COLO668 (cell line): ENCODE measurements around the gene MAP3K5.
A peak's percentile ranks its signal among the peaks of the same experiment; 100 is the strongest.
"Not testable (repeated sequence)": the region's sequence is repeated elsewhere in the genome, so short reads cannot be mapped to it uniquely, and the experiment has no call there.

Experiments used
- DNase-seq: peaks from one replicate; lab custom pipeline; 2025; ENCODE audit not compliant: unreplicated experiment; lab: John Stamatoyannopoulos, UW

MAP3K5 gene

GRCh38 chr6:136791296-136792094 lies 782 bp downstream of the MAP3K5 start:
- peak; percentile 75 for DNase-seq

- no peak for DNase-seq
Observed at GRCh38 chr6:136790411-136791295, 1.6 kb downstream of the MAP3K5 start.

GRCh38 chr6:136789440-136789839 lies 2.8 kb downstream of the MAP3K5 start:
- DNase-seq = not testable (repeated sequence)

GRCh38 chr6:136788069-136788902 lies 4.0 kb downstream of the MAP3K5 start:
- DNase-seq = no peak

GRCh38 chr6:136787726-136788068 lies 4.6 kb downstream of the MAP3K5 start:
- no peak for DNase-seq

GRCh38 chr6:136786658-136787057 lies 5.6 kb downstream of the MAP3K5 start:
- DNase-seq = no peak

- DNase-seq = no peak
Observed at GRCh38 chr6:136784910-136785746, 7.1 kb downstream of the MAP3K5 start.

- no peak for DNase-seq
Observed at GRCh38 chr6:136784271-136784664, 8.0 kb downstream of the MAP3K5 start.

GRCh38 chr6:136783495-136784270 lies 8.6 kb downstream of the MAP3K5 start:
- DNase-seq = no peak

- no peak for DNase-seq
Observed at GRCh38 chr6:136783021-136783420, 9.3 kb downstream of the MAP3K5 start.

GRCh38 chr6:136782021-136782770 lies 10.1 kb downstream of the MAP3K5 start:
- DNase-seq = no peak

- DNase-seq = no peak
Observed at GRCh38 chr6:136780972-136781371, 11.3 kb downstream of the MAP3K5 start.

GRCh38 chr6:136779682-136780081 lies 12.6 kb downstream of the MAP3K5 start:
- no peak for DNase-seq

GRCh38 chr6:136777651-136778050 lies 14.6 kb downstream of the MAP3K5 start:
- no peak for DNase-seq

GRCh38 chr6:136775548-136775947 lies 16.7 kb downstream of the MAP3K5 start:
- no peak for DNase-seq

GRCh38 chr6:136775081-136775480 lies 17.2 kb downstream of the MAP3K5 start:
- no peak for DNase-seq

GRCh38 chr6:136774228-136775041 lies 17.8 kb downstream of the MAP3K5 start:
- DNase-seq = no peak

GRCh38 chr6:136773473-136773796 lies 18.8 kb downstream of the MAP3K5 start:
- no peak for DNase-seq
